ENCODE results near the gene LYPD1.

DNA sequence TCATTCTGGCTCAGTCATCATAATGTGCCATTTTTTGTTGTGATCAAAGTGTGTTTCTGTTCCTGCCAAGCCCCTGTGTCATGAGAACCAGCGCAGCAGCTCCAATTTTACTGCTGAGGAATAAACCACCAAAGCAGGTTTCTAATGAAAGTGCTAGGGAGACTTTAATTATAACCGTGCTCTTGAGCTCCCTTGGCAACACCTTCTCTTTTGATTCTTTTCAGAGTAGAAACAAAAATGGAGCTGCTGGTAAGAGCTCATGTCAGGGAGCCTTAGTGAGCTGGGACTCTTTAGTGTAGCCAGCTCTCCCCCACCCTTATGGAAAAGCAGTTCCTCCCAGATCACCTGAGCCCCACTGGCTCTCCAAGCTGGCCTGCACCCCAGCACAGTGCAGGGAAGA, 74.3 kb downstream of the LYPD1 start:
- TF ChIP-seq TCF7L2 (IDR thresholded peaks at IDR 0.05; ENCODE audit: borderline replicate concordance, low read depth, low read length): no peak
- TF ChIP-seq, protein P1, sequence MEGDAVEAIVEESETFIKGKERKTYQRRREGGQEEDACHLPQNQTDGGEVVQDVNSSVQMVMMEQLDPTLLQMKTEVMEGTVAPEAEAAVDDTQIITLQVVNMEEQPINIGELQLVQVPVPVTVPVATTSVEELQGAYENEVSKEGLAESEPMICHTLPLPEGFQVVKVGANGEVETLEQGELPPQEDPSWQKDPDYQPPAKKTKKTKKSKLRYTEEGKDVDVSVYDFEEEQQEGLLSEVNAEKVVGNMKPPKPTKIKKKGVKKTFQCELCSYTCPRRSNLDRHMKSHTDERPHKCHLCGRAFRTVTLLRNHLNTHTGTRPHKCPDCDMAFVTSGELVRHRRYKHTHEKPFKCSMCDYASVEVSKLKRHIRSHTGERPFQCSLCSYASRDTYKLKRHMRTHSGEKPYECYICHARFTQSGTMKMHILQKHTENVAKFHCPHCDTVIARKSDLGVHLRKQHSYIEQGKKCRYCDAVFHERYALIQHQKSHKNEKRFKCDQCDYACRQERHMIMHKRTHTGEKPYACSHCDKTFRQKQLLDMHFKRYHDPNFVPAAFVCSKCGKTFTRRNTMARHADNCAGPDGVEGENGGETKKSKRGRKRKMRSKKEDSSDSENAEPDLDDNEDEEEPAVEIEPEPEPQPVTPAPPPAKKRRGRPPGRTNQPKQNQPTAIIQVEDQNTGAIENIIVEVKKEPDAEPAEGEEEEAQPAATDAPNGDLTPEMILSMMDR (tag by site-specific recombination; IDR thresholded peaks at IDR 0.05): no peak
- no peak for TF ChIP-seq ZIC2 (tag by site-specific recombination; IDR thresholded peaks at IDR 0.05)
- TF ChIP-seq, protein P2, sequence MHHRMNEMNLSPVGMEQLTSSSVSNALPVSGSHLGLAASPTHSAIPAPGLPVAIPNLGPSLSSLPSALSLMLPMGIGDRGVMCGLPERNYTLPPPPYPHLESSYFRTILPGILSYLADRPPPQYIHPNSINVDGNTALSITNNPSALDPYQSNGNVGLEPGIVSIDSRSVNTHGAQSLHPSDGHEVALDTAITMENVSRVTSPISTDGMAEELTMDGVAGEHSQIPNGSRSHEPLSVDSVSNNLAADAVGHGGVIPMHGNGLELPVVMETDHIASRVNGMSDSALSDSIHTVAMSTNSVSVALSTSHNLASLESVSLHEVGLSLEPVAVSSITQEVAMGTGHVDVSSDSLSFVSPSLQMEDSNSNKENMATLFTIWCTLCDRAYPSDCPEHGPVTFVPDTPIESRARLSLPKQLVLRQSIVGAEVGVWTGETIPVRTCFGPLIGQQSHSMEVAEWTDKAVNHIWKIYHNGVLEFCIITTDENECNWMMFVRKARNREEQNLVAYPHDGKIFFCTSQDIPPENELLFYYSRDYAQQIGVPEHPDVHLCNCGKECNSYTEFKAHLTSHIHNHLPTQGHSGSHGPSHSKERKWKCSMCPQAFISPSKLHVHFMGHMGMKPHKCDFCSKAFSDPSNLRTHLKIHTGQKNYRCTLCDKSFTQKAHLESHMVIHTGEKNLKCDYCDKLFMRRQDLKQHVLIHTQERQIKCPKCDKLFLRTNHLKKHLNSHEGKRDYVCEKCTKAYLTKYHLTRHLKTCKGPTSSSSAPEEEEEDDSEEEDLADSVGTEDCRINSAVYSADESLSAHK (tag by site-specific recombination; IDR thresholded peaks at IDR 0.05): no peak
- no peak for TF ChIP-seq SCRT1 (tag by site-specific recombination; IDR thresholded peaks at IDR 0.05; ENCODE audit: borderline replicate concordance)
- TF ChIP-seq, protein P3, sequence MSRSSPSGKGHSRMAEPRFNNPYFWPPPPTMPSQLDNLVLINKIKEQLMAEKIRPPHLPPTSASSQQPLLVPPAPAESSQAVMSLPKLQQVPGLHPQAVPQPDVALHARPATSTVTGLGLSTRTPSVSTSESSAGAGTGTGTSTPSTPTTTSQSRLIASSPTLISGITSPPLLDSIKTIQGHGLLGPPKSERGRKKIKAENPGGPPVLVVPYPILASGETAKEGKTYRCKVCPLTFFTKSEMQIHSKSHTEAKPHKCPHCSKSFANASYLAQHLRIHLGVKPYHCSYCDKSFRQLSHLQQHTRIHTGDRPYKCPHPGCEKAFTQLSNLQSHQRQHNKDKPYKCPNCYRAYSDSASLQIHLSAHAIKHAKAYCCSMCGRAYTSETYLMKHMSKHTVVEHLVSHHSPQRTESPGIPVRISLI (tag by site-specific recombination; IDR thresholded peaks at IDR 0.05): no peak
- TF ChIP-seq, protein P4, sequence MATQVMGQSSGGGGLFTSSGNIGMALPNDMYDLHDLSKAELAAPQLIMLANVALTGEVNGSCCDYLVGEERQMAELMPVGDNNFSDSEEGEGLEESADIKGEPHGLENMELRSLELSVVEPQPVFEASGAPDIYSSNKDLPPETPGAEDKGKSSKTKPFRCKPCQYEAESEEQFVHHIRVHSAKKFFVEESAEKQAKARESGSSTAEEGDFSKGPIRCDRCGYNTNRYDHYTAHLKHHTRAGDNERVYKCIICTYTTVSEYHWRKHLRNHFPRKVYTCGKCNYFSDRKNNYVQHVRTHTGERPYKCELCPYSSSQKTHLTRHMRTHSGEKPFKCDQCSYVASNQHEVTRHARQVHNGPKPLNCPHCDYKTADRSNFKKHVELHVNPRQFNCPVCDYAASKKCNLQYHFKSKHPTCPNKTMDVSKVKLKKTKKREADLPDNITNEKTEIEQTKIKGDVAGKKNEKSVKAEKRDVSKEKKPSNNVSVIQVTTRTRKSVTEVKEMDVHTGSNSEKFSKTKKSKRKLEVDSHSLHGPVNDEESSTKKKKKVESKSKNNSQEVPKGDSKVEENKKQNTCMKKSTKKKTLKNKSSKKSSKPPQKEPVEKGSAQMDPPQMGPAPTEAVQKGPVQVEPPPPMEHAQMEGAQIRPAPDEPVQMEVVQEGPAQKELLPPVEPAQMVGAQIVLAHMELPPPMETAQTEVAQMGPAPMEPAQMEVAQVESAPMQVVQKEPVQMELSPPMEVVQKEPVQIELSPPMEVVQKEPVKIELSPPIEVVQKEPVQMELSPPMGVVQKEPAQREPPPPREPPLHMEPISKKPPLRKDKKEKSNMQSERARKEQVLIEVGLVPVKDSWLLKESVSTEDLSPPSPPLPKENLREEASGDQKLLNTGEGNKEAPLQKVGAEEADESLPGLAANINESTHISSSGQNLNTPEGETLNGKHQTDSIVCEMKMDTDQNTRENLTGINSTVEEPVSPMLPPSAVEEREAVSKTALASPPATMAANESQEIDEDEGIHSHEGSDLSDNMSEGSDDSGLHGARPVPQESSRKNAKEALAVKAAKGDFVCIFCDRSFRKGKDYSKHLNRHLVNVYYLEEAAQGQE (tag by site-specific recombination; IDR thresholded peaks at IDR 0.05): no peak
- TF ChIP-seq, protein P5, sequence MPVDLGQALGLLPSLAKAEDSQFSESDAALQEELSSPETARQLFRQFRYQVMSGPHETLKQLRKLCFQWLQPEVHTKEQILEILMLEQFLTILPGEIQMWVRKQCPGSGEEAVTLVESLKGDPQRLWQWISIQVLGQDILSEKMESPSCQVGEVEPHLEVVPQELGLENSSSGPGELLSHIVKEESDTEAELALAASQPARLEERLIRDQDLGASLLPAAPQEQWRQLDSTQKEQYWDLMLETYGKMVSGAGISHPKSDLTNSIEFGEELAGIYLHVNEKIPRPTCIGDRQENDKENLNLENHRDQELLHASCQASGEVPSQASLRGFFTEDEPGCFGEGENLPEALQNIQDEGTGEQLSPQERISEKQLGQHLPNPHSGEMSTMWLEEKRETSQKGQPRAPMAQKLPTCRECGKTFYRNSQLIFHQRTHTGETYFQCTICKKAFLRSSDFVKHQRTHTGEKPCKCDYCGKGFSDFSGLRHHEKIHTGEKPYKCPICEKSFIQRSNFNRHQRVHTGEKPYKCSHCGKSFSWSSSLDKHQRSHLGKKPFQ (tag by site-specific recombination; IDR thresholded peaks at IDR 0.05): no peak
- no peak for TF ChIP-seq ZBTB1 (tag by site-specific recombination; IDR thresholded peaks at IDR 0.05)
- TF ChIP-seq YY1 (tag by site-specific recombination; IDR thresholded peaks at IDR 0.05): no peak
- no peak for TF ChIP-seq ZNF140 (tag by site-specific recombination; IDR thresholded peaks at IDR 0.05)
- TF ChIP-seq ZNF549 (tag by site-specific recombination; IDR thresholded peaks at IDR 0.05): no peak
